Stimulated activated CD8-positive, alpha-beta memory T cell treated with anti-CD3 and anti-CD28 coated beads, Interleukin-15, amount 100 ng/mL, for 48 hours (primary cell): ENCODE data around the gene GPR61.

Experiments
- DNase-seq, 2 donors: peaks; one replicate each; pipeline ENCODE4 v3.0.0-alpha.2; 2020; ENCODE audit warnings: low read depth in 2 of 2

The GPR61 gene

DNA sequence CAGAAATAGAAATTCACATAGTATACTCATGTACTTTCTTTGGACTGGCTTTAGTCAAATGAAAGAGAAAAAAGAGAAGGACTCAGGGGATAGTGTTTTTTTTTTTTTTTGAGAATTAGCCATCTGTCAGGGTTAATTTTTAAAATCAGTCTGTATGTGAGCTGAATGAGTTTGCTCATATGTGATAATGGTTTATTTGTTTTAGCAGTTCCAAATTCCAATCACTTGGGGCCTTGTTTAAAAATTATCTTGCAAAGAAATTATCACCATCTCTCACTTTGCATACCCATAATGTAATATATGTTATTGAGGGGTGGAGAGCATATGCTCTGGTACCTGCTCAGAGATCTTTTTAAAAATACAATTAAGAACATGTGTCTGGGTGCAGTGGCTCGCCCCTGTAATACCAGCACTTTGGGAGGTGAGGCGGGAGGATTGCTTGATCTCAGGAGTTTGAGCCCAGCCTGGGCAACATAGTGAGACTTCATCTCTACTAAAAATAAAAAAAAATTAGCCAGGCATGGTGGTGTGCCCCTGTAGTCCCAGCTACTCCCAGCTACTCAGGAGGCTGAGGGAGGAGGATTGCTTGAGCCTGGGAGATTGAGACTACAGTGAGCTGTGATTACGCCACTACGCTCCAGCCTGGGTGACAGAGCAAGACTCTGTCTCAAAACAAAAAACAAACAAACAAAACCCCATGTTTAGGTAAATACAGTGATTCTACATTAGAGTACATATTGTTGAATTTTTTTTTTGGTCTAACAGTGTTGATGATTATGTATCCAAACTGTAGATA lies 28.4 kb downstream of the GPR61 start:
- DNase-seq: no peak

DNA sequence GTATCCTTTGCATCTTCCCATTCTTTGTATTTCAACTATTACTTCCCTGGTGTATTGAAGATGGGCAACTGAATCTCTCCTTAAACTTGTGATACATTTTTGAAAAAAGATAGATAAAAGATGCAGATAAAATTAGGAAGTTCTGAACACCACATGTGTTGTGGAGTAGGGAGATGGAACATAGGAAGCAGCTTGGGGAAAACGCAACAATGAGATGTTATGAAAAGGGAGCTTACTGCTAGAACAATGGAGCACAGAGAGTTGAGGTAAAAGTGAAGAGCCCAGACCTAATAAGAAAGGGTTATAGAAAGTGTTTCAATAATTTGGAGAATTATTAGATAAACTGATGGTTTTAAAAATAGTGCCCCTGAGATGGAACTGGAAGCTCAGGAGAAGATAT lies 29.7 kb downstream of the GPR61 start:
- DNase-seq: no peak

DNA sequence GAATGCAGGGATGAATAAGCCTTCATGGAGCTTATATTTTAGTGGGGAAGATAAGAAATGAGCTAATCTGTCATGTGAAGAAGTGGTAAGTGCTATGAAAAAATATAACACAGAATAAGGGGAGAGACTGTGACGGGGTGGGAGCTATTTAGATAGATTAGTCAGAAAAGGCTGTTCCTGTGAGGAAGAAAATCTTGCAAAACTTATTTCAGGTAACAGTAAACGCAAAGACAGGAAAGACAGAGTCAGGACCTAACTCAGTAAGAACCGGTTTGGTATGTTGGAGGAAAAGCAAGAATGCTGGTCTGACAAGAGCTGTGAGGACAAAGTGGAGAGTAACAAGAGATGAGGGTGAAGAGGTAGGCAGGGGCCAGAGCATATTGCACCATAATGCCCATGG lies 30.7 kb downstream of the GPR61 start:
- DNase-seq: no peak

DNA sequence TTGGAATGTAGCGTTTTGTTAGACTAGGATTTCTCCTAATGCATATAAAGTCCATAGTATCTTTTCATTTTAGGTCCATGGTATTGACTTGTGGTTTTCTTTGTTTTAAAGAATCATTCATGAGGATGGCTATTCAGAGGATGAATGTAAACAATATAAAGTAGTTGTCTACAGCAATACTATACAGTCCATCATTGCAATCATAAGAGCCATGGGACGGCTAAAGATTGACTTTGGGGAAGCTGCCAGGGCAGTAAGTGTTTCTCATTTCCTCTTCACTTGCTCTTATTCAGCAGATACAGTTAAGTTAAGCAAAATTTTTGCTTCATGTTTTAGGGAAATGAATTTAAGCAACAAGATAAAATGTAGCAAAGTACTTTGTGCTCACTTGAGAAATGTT lies 34.1 kb downstream of the GPR61 start:
- no peak for DNase-seq

DNA sequence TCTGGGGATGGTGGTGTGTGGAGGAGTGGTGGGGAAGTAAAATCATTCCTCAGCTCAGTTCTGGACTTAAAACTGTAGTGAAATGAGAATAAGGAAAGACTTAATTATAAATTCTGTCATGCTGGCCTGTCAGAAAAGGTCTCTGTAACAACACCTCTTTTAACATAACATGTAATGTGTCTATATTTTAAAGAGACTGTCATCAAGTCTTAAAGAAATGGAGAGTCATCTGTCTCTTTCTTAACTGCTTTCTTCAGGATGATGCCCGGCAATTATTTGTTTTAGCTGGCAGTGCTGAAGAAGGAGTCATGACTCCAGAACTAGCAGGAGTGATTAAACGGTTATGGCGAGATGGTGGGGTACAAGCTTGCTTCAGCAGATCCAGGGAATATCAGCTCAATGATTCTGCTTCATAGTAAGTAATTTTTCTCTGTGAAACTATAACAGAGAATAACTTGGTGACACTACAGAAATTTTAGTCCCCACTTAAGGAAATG lies 39.3 kb downstream of the GPR61 start:
- no peak for DNase-seq

DNA sequence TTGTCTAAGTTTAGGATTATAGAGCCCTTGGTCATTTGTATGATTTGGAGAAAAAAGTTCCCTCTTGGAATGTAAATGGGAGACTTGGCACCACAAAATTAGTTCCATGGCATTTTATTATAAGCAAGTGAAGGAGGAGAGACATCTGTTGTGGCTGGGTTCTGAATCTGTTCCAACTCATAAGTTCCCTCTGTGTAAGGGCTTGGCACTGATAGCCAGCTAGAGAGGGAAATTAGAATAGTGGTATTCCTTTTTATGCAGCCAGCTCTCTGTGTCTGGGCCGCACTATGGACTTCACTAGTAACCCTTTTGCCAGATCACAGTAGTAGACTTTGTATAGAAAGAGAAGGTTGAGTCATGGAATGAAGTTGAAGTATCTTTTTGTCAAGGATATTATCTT lies 39.8 kb downstream of the GPR61 start:
- DNase-seq: no peak

DNA sequence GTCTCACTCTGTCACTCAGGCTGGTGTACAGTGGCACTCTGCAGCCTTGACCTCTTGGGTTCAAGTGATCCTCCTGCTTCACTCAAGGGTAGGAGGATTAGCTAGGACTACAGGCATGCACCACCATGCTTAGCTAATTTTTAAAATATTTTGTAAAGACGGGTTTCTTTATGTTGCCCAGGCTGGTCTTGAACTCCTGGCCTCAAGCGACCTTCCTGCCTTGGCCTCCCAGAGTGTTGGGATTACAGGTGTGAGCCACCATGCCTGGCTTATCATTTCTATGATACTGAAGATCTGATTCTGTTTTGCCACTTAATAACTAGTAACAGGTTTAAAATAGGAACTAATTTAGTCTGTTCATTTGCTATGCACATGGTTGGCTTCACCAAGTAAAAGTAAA lies 42.3 kb downstream of the GPR61 start:
- DNase-seq: no peak

DNA sequence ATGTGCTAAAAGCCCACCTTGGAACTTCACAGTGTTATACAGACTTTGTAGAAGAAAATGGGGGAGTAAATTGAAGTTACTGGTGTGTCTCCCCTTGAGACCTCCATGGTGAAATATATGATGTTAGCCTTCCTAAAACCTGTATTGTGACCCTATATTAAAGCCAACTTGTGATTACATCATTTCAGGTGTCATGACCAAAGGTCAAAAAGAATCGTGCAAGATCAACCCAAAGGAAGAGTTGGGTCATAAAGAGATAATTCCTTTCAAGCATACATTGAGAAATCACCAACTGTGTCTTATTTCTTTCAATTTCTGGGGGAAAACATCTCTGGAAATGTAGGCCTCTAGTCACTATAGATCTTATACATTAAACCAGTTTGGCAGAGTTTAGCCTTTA lies 45.1 kb downstream of the GPR61 start:
- DNase-seq: no peak

DNA sequence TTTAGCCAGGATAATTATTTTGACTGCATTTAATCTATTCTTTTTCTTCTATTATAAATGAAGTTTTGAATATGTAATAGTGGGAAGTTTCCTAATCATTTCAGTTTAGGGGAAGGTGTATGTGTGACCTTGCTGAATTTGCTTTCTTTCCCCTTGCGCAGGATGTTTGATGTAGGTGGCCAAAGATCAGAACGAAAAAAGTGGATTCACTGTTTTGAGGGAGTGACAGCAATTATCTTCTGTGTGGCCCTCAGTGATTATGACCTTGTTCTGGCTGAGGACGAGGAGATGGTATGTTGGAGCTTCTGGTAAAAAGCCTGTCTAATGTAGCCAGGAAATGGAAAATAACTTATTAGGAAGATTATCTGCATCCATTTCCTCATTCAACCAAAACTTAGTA lies 46.4 kb downstream of the GPR61 start:
- DNase-seq: no peak

DNA sequence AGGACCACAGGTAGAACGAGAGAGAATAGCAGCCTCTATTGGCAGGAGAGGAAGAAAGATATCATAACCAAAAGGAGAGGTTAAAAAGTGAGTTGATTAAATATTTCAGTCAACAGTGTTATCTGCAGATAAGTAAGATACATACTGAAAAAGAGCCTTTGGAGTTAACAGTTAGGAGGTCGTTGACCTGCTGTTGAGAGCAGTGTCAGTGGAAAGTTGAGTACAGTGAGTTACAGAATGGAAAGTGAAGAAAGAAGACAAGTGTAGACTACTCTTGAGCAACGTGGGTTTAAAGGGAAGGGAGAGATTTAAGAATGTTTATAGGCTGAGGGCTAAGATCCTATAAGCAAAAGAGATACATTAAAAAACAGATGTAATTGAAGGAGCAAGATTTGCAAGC lies 49.5 kb downstream of the GPR61 start:
- no peak for DNase-seq

DNA sequence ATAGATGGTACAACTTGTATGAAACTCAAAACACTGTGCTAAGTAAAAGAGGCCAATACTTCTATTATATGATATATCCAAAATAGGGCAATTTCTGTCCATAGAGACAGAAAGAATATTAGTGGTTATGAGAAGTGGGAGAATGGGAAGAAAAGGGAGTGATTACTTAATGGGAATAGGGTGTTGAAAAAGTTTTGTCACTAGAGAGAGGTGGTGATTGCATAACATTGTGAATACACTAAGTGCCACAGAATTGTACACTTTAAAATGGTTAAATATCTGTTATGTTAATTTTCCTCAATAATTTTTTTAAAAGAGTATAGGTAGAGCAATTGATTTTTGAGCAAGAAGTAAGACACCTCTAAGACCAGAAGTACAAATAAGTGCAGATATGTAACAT lies 50.0 kb downstream of the GPR61 start:
- no peak for DNase-seq

DNA sequence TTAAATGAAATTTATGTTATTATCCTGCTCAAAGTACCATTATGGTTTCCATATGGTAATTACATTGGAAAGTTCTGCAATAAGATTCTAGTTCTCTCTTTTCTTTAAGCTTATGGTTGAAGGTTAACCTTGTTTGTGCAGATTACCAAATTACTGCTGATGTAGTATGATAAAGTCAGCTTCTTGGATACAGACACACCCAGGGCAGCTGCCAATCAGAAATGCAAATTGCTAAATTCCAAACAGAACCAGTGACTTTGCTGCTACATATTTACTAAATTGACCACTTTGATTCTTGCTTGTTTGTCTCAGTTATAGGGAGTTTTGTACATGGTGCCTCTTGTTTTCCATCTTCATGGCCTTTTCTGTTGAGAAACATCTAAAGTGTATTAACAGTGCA lies 53.2 kb downstream of the GPR61 start:
- no peak for DNase-seq

DNA sequence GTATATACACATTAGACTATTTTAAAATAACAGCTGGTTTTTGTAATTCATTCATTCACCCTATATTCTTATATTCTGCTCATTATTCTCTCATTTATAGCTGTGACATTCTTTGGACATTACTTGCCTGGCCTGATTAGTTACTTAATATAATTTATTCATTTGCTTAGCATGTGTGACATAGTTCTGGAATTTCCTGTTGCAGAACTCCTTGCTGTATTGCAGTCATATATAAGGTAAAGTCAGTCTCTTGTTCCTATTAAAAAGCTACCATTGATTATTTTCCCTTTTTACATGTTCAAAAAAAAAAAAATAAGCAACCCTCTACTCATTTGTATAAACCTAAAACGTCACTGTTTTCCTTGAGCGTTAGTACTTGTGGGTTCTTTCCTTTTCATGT lies 55.9 kb downstream of the GPR61 start:
- DNase-seq: no peak
